Measurements from ENCODE around the gene NAT8. TPM values are rescaled to one million over a fixed set of nuclear protein-coding genes. Genes with fewer than 3 reads are reported as not detected.
"Not testable (repeated sequence)": the region's sequence is repeated elsewhere in the genome, so short reads cannot be mapped to it uniquely, and the experiment has no call there.

NAT8 gene
- total and polyA plus RNA-seq, 2 donors (not counting 3 experiments of a cell fraction or from before 2014, with no cell fraction given): 0.19 TPM; not detected in 1

DNA sequence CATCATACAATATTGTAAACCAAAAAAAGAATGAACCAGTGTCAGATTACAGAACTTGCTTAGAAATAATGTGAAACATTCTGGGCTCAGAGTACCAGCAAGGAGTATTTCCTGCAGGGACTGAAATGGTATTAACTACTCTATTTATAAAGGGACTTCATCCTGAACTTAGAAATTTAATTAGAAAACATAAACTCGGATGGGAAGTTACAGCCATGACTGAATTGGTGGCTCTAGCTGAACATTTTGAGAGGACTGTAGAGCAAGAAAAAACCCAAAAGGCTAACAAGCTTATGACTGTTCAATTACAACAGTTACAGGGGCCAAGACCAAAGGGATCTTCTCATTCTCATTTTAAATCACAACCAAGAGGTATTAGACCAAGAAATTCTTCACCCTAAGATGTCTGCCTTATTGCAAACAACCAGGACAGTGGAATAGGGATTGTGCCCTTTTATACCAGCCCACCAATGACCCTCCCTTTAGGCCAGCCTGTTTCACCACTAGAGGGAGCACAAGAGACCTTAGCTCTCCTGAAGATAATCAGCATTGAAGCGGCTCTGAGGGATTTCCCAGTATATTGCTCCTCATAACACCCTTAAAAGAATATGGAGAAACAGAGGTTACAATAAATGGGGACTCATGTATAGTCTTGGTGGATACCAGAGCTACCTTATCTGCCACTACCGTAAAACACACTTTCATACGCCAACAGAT lies 48.3 kb upstream of the NAT8 start:
- TF ChIP-seq, protein P1, sequence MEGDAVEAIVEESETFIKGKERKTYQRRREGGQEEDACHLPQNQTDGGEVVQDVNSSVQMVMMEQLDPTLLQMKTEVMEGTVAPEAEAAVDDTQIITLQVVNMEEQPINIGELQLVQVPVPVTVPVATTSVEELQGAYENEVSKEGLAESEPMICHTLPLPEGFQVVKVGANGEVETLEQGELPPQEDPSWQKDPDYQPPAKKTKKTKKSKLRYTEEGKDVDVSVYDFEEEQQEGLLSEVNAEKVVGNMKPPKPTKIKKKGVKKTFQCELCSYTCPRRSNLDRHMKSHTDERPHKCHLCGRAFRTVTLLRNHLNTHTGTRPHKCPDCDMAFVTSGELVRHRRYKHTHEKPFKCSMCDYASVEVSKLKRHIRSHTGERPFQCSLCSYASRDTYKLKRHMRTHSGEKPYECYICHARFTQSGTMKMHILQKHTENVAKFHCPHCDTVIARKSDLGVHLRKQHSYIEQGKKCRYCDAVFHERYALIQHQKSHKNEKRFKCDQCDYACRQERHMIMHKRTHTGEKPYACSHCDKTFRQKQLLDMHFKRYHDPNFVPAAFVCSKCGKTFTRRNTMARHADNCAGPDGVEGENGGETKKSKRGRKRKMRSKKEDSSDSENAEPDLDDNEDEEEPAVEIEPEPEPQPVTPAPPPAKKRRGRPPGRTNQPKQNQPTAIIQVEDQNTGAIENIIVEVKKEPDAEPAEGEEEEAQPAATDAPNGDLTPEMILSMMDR (IDR thresholded peaks at IDR 0.05; ENCODE audit: extremely low read depth in 1 of 2, insufficient read depth in 1 of 2, low read depth in 1 of 2, low read length in 2 of 2): peak; percentile 41 to 53
- H3K9me1 ChIP-seq (replicated peaks; ENCODE audit: control insufficient read depth, extremely low read depth, insufficient read depth, low read length); H2AFZ ChIP-seq (ENCODE audit: low read depth, low read length); H3K4me2 ChIP-seq (ENCODE audit: insufficient read depth, low read length); H3K79me2 ChIP-seq (ENCODE audit: control insufficient read depth, insufficient read depth, low read length); H3K27ac ChIP-seq (ENCODE audit: insufficient read depth, low read depth, low read length); H3K9ac ChIP-seq (replicated peaks; ENCODE audit: extremely low read depth, insufficient read depth, low read length); BruUV-seq (replicated peaks); dilution Hi-C loops (cut with MboI; ENCODE audit: extremely low pct_ligation_motif_present, low sequenced_read_pairs); H3K9me3 ChIP-seq (replicated peaks; ENCODE audit: control insufficient read depth, insufficient read depth, low read length); H3K36me3 ChIP-seq (ENCODE audit: control insufficient read depth in 2 of 2, extremely low read depth in 1 of 2, insufficient read depth in 2 of 2, low read length in 2 of 2); H3K4me1 ChIP-seq (ENCODE audit: control insufficient read depth, extremely low read depth, insufficient read depth, low read length); H3K4me3 ChIP-seq (replicated peaks in 1 of 3; ENCODE audit: insufficient read depth in 1 of 3, low read depth in 1 of 3, low read length in 3 of 3); intact Hi-C loops (cut with micrococcal nuclease); H4K20me1 ChIP-seq (replicated peaks; ENCODE audit: control insufficient read depth, extremely low read depth, insufficient read depth, low read length); H3K27me3 ChIP-seq (ENCODE audit: control insufficient read depth in 2 of 2, insufficient read depth in 2 of 2, low read length in 2 of 2): not testable (repeated sequence)
- ChIA-PET POLR2A (interaction anchor here (0.6 kb wide), 1 partner anchor 17 kb away, joined by 3 read pairs; no protein-coding TSS in a partner anchor), CTCF (interaction anchor here (0.7 to 2.5 kb wide), 2 partner anchors 10 to 47 kb away, joined by 3 to 18 read pairs; partner anchors contain the start of gene TPRKB)
- peak; percentile 65 for FAIRE-seq
- peak; percentile 52 for DNase-seq (ENCODE audit: low read depth, low spot score)

DNA sequence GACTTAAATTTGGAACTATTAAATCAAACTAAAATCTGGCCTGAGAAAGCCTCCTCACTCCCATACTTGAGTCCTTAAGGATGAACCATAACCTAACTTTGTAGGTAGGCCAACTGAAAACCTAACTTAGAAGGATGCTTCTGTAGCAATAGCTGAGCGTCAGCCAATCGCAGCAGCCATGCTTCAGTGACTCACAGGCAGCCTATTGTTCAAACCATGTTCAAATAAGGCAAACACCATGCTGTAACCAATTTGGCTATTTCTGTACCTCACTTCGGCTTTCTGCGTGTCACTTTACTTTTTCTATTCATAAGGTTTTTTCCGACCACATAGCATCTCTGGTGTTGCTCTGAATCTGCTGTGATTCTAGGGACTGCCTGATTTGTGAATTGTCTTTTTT lies 46.3 kb upstream of the NAT8 start:
- DNase-seq (ENCODE audit: low read depth, low spot score); POLR2A ChIA-PET; H3K4me3 ChIP-seq (replicated peaks in 1 of 3; ENCODE audit: insufficient read depth in 1 of 3, low read depth in 1 of 3, low read length in 3 of 3); H3K9ac ChIP-seq (replicated peaks; ENCODE audit: extremely low read depth, insufficient read depth, low read length); dilution Hi-C loops (cut with MboI; ENCODE audit: extremely low pct_ligation_motif_present, low sequenced_read_pairs); H2AFZ ChIP-seq (ENCODE audit: low read depth, low read length); H3K9me3 ChIP-seq (replicated peaks; ENCODE audit: control insufficient read depth, insufficient read depth, low read length); H3K27ac ChIP-seq (ENCODE audit: insufficient read depth, low read depth, low read length); FAIRE-seq; H3K9me1 ChIP-seq (replicated peaks; ENCODE audit: control insufficient read depth, extremely low read depth, insufficient read depth, low read length); H4K20me1 ChIP-seq (replicated peaks; ENCODE audit: control insufficient read depth, extremely low read depth, insufficient read depth, low read length); H3K4me1 ChIP-seq (ENCODE audit: control insufficient read depth, extremely low read depth, insufficient read depth, low read length); H3K4me2 ChIP-seq (ENCODE audit: insufficient read depth, low read length); H3K36me3 ChIP-seq (ENCODE audit: control insufficient read depth in 2 of 2, extremely low read depth in 1 of 2, insufficient read depth in 2 of 2, low read length in 2 of 2); H3K79me2 ChIP-seq (ENCODE audit: control insufficient read depth, insufficient read depth, low read length); BruUV-seq (replicated peaks); H3K27me3 ChIP-seq (ENCODE audit: control insufficient read depth in 2 of 2, insufficient read depth in 2 of 2, low read length in 2 of 2): not testable (repeated sequence)
- CTCF ChIA-PET: interaction anchor here (1.5 to 2.5 kb wide), 2 partner anchors 8 to 49 kb away, joined by 5 to 18 read pairs; partner anchors contain the start of gene TPRKB
- intact Hi-C loops (cut with micrococcal nuclease): loop anchor here (10.0 kb wide), 1 partner anchor 96 kb away; the partner anchor contains the start of genes C2orf78 and DUSP11

Measured in endothelial cell of umbilical vein (primary cell).